K562 (cell line): Measurements from ENCODE around the gene PCP4L1. TPM values are rescaled to one million over a fixed set of nuclear protein-coding genes. Genes with fewer than 3 reads are reported as not detected.

Source experiments
- CC2D1A ChIP-seq: fragments of 450-650 bp; IDR thresholded peaks from 2 replicates; pipeline ENCODE4 v1.6.1; 2017; ENCODE audit warnings: mild to moderate bottlenecking
- DEAF1 ChIP-seq: fragments of 450-650 bp; formaldehyde crosslinking; IDR thresholded peaks from 2 replicates; pipeline ENCODE4 v1.4.0; 2020; ENCODE audit warnings: mild to moderate bottlenecking, moderate library complexity
- ELF1 ChIP-seq: fragments of 200-800 bp; sonication (Bioruptor generic); IDR thresholded peaks from 2 replicates; pipeline ENCODE4 v1.6.1; 2016; ENCODE audit warnings: missing genetic modification characterization, missing compliant biosample characterization
- ETV1 ChIP-seq: fragments of 450-650 bp; conservative IDR thresholded peaks from 2 replicates; pipeline ENCODE4 v1.6.1; 2016; ENCODE audit warnings: missing genetic modification characterization, control low read depth, low read depth, missing compliant biosample characterization
- GABPA ChIP-seq: fragments of 200-800 bp; sonication (Bioruptor generic); conservative IDR thresholded peaks from 2 replicates; pipeline ENCODE4 v1.6.1; 2016; ENCODE audit warnings: low read depth, missing genetic modification characterization, missing compliant biosample characterization
- IRF2 ChIP-seq: sonication (generic); formaldehyde crosslinking; IDR thresholded peaks from 2 replicates; pipeline ENCODE4 v1.8.1; 2022; ENCODE audit warnings: mild to moderate bottlenecking, missing genetic modification reagents
- MAZ ChIP-seq, 2 experiments: fragments of 450-650 bp in 1 of 2; sonication (generic) in 1 of 2; formaldehyde crosslinking; IDR thresholded peaks in 1 of 2; conservative IDR thresholded peaks in 1 of 2; 2 replicates each; pipeline versions ENCODE4 v1.4.0 to v1.5.0; 2020; ENCODE audit warnings: mild to moderate bottlenecking in 1 of 2, missing genetic modification reagents in 1 of 2
- NEUROD1 ChIP-seq: fragments of 150-350 bp; IDR thresholded peaks from 2 replicates; pipeline ENCODE4 v1.6.1; 2014; ENCODE audit warnings: borderline replicate concordance, low read length, low read depth; ENCODE audit not compliant: partially characterized antibody
- PTTG1 ChIP-seq: fragments of 450-650 bp; IDR thresholded peaks from 2 replicates; pipeline ENCODE4 v1.6.1; 2016; ENCODE audit warnings: low read depth, mild to moderate bottlenecking, missing genetic modification characterization, missing compliant biosample characterization
- RB1 ChIP-seq: fragments of 450-650 bp; IDR thresholded peaks from 2 replicates; pipeline ENCODE4 v1.6.1; 2017; ENCODE audit warnings: low read depth, mild to moderate bottlenecking
- REST ChIP-seq, 2 experiments: fragments of 450-650 bp; formaldehyde crosslinking in 1 of 2; IDR thresholded peaks; 2 replicates each; pipeline versions ENCODE4 v1.4.0 to v1.6.1; 2014 to 2020; ENCODE audit warnings: mild to moderate bottlenecking in 2 of 2, borderline replicate concordance in 1 of 2, low read depth in 1 of 2
- SP1 ChIP-seq: sonication (generic); formaldehyde crosslinking; IDR thresholded peaks from 2 replicates; pipeline ENCODE4 v1.8.1; 2022; ENCODE audit warnings: mild to moderate bottlenecking, missing genetic modification reagents
- STAG1 ChIP-seq: sonication (generic); formaldehyde crosslinking; IDR thresholded peaks from 2 replicates; pipeline ENCODE4 v1.5.0; 2020; ENCODE audit warnings: missing genetic modification reagents, borderline replicate concordance
- VEZF1 ChIP-seq: fragments of 200-800 bp; sonication (Bioruptor generic); IDR thresholded peaks from 2 replicates; pipeline ENCODE4 v1.6.1; 2017; ENCODE audit warnings: missing genetic modification characterization, missing compliant biosample characterization
- ZFX ChIP-seq: sonication (generic); formaldehyde crosslinking; IDR thresholded peaks from 2 replicates; pipeline ENCODE4 v1.8.0; 2022; ENCODE audit warnings: mild to moderate bottlenecking, missing genetic modification reagents, moderate library complexity
- ZNF384 ChIP-seq: IDR thresholded peaks from 2 replicates; pipeline ENCODE4 v1.6.1; 2012; ENCODE audit warnings: low read depth, low read length, improper control_type of control experiment
- polyA plus RNA-seq, 8 experiments: library from polyadenylated mRNA; depleted of rRNA in 4 of 8; stranded (reverse) in 5 of 8; unstranded in 3 of 8; fragments of >200 nt; fragmentation: Nextera tagmentation in 2 of 8; fragmentation: Illumina TruSeq in 1 of 8; extraction: Ambion mirVana in 2 of 8; extraction: Trizol in 1 of 8; gene quantifications; 2 replicates each; pipeline versions ENCODE4 v1.2.1 to v1.2.3, GENCODE V29; 2011 to 2014; ENCODE audit warnings: inconsistent platforms in 1 of 8, missing spikeins in 1 of 8
- total RNA-seq, 7 experiments: library from RNA; depleted of rRNA in 6 of 7; stranded (reverse); fragments of >200 nt in 6 of 7; fragmentation: Illumina TruSeq in 2 of 7; extraction: Trizol in 2 of 7; gene quantifications; 2 replicates each; pipeline versions ENCODE4 v1.2.1 to v1.2.3, GENCODE V29; 2011 to 2021; ENCODE audit warnings: low replicate concordance in 1 of 7

The PCP4L1 gene
- total and polyA plus RNA-seq, 9 of the 15 experiments (the other 6 are each of a cell fraction or from before 2014, with no cell fraction given) = not detected

- peak; percentile 87 for TF ChIP-seq REST (IDR thresholded peaks at IDR 0.05; ENCODE audit: borderline replicate concordance)
- no peak for TF ChIP-seq REST (CRISPR knock-in tag; IDR thresholded peaks at IDR 0.05; ENCODE audit: low read depth)
- peak; percentile 42 for TF ChIP-seq NEUROD1
- peak; percentile 58 for TF ChIP-seq SP1 (CRISPR knock-in tag)
- TF ChIP-seq PTTG1 = no peak
- peak; percentile 34; the same call in 1 of the 2 replicates for TF ChIP-seq ELF1 (tag)
- TF ChIP-seq ZFX (CRISPR knock-in tag) = no peak
- TF ChIP-seq RB1 = peak; percentile 71
- 0 out of 2 replicates have a peak, but pooled peaks have one; percentile 13 for TF ChIP-seq CC2D1A
- TF ChIP-seq ZNF384 = 0 out of 2 replicates have a peak, but pooled peaks have one; percentile 23
- peak; percentile 63; the same call in 1 of the 2 replicates for TF ChIP-seq VEZF1
- TF ChIP-seq IRF2 (CRISPR knock-in tag) = no peak
- peak; percentile 85 for TF ChIP-seq DEAF1 (CRISPR knock-in tag)
- peak; percentile 57 for TF ChIP-seq ETV1 (tag)
- TF ChIP-seq MAZ (CRISPR knock-in tag; conservative IDR thresholded peaks at IDR 0.05 in 1 of 2, IDR thresholded peaks at IDR 0.05 in 1 of 2) = peak; percentile 32 to 82; a peak in 2 of 4 replicates
- peak; percentile 77 for TF ChIP-seq STAG1 (CRISPR knock-in tag)
- TF ChIP-seq GABPA = 0 out of 2 replicates have a peak, but pooled peaks have one; percentile 41
Measured at GRCh38 chr1:161209790-161210409, 48.6 kb upstream of the PCP4L1 start (continued).
